NCI-H1436 (cell line): ENCODE results near the gene NDUFB3.
A peak's percentile ranks its signal among the peaks of the same experiment; 100 is the strongest.
"Not testable (repeated sequence)": the region's sequence is repeated elsewhere in the genome, so short reads cannot be mapped to it uniquely, and the experiment has no call there.

Source experiments
- DNase-seq: peaks from one replicate; lab custom pipeline; 2025; lab: John Stamatoyannopoulos, UW

The NDUFB3 gene

DNA sequence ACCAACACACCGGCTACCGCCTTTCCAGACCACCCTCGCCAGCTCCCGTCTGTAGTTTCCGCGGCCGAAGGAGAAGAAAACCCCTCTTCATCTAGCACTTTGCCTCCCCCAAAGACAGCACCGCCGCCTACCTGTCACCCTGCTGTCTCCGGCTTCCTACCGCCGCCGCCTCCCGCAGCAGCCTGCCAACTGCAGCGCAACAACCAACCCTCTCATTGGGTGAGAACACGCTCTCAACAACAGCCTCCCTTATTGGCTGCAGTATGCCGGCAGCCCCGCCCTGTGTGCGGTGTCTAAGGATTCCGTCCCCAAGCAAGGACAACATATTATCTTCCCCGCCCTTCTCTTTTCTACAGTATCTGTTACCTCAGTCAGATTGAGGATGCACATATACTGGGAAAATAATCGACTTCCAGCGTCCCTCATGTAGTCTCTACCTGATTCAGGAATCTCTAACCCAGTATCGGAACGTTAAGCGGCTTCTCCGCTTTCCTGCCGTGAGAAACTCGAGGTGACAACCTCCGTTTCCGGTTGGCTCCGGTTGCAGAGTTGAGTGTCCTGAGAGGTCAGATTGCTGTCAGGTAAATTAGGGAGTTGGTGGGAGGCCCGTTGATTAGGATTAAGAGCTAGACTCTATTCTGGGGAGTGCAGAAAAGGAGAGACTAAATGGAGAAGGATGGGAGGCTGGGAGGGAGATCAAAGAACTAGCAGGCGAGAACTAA, at the start of gene NDUFB3, which contains the start of gene HYCC2:
TSS of gene NDUFB3 (plus strand) at position 523 of the 722 bp plus-strand sequence. CDS start 6,882 bp downstream, outside the sequence.
TSS of gene HYCC2 (minus strand) at position 193 of the 722 bp plus-strand sequence. CDS start 47,662 bp downstream, outside the sequence.
- DNase-seq: peak; percentile 90

DNA sequence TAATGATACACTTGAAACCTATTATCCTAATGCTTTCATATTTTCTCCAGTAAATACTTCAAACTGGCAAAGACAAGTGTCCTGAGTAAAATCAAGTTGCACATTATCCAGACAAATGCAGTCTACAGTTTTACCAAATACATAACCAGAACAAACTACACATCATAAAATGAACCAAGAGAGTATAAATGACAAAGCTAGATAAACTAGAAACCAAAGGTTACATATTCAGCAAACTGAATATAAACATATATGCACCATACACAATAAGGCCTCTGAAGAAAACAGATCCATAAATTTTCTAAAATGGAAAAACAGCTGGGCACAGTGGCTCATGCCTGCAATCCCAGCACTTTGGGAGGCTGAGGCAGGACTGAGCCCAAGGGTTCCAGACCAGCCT, 47.3 kb upstream of the NDUFB3 start:
- DNase-seq: no peak

DNA sequence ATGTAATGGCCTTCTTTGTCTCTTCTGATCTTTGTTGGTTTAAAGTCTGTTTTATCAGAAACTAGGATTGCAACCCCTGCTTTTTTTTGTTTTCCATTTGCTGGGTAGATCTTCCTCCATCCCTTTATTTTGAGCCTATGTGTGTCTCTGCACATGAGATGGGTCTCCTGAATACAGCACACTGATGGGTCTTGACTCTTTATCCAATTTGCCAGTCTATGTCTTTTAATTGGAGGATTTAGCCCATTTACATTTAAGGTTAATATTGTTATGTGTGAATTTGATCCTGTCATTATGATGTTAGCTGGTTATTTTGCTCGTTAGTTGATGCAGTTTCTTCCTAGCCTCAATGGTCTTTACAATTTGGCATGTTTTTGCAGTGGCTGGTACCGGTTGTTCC, 37.4 kb upstream of the NDUFB3 start:
- DNase-seq: not testable (repeated sequence)

DNA sequence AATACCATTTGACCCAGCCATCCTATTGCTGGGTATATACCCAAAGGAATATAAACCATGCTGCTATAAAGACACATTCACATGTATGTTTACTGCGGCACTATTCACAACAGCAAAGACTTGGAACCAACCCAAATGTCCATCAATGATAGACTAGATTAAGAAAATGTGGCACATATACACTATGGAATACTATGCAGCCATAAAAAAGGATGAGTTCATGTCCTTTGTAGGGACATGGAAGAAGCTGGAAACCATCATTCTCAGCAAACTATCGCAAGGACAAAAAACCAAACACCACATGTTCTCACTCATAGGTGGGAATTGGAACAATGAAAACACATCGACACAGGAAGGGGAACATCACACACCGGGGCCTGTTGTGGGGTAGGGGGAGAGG, 33.4 kb upstream of the NDUFB3 start:
- DNase-seq: not testable (repeated sequence)

DNA sequence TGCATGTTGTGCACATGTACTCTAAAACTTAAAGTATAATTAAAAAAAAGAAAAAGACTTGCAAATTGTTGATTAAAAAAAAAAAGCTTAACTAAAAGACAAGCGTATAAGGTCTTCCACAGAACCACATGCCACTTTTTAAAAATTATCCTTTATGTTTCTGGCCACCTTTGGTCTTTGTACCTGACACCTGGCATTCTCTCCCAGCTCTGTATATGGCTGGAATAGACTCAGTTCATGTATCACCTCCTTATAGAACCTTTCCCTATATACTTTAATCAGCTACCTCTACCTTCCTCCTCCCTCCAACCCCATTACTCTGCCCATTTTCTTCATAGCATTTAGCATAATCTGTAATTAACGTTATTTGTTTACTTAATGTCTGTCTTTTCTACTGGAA, 32.9 kb upstream of the NDUFB3 start:
- no peak for DNase-seq

DNA sequence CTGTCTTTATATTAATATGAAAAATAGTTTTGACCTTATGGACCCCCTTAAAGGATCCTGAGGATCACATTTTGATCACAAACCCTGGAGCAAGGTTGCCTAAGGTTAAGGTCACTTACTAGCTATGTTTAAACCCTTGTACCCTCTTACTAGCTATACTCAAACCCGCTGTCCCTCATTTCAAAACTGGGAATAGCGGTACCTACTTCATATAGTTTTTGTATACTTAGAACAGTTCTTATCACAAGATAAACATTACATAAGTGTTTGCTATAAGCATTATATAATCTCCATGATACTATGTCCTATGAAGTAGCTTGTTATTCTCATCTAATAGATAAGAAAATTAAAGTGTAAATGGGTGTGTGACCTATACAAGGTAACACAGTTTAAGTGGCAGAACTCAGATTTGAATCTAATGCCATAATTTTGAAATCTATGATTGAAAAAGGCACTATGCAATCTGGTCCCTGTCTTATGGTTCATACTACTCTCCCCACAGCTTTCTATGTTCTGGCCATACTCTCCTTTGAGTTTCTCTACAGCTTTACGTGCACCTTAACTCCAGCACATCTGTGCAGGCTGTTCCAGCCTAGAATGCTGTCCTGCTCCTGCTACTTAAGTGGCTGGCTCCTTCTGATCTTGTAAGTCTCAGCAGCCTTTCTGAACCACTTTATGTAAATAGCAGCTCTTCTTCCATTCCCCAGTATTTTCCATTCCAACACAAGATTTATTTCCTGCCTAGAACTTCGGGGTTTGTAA, 30.8 kb upstream of the NDUFB3 start:
- DNase-seq: no peak

DNA sequence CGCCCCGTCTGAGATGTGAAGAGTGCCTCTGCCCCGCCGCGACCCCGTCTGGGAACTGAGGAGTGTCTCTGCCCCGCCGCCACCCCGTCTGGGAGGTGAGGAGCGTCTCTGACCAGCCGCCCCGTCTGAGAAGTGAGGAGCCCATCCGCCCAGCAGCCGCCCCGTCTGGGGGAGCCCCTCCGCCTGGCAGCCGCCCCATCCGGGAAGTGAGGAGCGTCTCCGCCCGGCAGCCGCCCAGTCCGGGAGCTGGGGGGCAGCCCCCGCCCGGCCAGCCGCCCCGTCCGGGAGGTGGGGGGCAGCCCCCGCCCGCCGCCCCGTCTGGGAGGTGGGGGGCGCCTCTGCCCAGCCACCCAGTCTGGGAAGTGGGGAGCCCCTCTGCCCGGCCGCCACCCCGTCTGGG, 29.4 kb upstream of the NDUFB3 start:
- not testable (repeated sequence) for DNase-seq

DNA sequence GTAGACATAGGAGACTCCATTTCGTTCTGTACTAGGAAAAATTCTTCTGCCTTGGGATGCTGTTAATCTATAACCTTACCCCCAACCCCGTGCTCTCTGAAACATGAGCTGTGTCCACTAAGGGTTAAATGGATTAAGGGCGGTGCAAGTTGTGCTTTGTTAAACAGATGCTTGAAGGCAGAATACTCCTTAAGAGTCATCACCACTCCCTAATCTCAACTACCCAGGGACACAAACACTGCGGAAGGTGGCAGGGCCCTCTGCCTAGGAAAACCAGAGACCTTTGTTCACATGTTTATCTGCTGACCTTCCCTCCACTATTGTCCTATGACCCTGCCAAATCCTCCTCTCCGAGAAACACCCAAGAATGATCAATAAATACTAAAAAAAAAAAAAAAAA, 28.8 kb upstream of the NDUFB3 start:
- DNase-seq: not testable (repeated sequence)

DNA sequence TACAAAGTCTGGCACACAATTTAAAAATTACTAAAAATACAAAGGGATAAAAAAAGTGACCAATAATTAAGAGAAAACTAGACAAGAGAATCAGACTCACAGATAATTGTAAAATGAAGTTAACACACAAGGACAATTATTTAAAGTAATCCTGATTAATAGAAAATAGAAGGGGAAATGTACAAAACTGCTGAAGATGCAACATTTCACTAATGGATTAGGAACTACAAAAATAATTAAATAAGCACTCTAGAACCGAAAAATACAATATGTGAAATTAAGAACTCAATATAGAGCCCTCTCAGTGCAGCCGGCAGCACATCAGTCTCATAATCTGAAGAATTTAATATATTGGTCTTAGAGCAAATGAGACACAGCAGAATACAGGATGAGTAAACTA, 24.9 kb upstream of the NDUFB3 start:
- no peak for DNase-seq

DNA sequence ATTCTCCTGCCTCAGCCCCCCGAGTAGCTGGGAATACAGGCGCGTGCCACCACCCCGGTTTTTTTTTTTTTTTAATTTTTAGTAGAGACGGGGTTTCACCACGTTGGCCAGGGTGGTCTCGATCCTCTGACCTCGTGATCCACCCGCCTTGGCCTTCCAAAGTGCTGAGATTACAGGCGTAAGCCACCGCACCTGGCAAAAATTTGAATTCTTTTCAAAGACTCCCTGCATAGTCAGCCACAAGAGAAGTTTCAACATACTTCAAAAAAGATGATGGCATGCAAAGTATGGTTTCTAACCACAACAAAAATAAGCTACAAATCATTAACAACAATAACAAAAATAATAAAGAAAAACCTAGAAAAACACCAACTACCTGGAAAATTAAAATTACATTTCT, 22.3 kb upstream of the NDUFB3 start:
- DNase-seq: no peak

DNA sequence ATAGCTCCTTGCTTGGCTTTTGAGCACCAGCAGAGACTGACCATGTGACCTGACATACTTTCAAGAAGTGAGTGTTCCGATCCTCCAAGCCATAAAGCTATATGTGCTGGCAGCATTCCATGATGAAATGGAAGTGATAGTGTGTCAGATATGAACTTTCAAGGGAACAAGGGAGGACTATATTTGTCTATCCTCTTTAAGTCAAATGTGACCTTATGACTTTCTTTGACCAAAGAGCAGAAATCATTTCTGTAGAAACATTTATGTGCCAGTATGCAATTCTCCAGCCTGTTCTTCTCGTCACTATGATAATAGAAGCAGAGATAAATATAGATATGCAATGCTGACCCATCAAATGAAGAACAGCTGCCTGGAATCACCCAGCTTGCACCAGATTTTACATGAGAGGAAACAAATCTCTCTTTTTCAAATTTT, 14.7 kb upstream of the NDUFB3 start:
- no peak for DNase-seq

DNA sequence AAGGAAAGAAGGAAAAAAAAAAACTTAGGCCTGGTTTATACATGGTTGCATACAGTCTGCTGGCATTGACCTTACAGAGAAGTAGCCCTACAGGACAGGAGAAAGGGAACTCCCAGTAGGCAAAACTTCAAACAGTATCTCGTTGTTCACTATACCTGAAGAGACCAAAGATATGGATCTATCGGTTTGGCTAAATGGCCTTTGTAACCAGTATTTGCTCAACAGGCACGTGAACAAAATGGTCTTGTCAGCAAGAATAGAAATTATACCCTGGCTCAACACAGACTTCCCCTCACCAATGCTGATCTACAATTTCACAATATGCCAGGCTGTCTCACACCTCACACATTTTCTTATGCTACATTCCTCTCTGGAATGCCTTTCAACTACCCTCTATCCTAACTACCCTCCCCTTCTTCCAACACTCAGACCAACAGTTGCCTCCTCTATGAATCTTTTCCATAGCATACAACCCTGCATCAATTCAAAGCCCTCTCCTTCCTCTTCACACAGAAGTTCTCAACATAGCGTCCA, 14.0 kb upstream of the NDUFB3 start:
- DNase-seq: no peak

DNA sequence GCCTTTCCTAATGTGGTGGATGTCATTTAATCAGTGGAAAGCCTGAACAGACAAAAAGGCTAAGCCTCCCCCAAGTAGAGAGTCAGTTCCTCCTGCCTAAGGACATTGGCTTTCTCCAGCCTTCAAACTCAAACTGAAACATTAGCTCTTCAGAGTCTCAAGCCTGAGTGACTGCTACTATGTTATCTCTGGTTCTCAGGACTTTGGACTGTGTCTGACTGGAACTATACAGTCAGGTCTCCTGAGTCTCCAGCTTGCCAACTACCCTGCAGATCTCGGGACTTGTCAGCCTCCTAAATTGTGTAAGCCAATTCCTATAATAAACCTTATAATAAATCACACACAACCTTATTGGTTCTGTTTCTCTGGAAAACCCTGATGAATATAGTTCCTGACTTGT, 12.9 kb upstream of the NDUFB3 start:
- DNase-seq: no peak

DNA sequence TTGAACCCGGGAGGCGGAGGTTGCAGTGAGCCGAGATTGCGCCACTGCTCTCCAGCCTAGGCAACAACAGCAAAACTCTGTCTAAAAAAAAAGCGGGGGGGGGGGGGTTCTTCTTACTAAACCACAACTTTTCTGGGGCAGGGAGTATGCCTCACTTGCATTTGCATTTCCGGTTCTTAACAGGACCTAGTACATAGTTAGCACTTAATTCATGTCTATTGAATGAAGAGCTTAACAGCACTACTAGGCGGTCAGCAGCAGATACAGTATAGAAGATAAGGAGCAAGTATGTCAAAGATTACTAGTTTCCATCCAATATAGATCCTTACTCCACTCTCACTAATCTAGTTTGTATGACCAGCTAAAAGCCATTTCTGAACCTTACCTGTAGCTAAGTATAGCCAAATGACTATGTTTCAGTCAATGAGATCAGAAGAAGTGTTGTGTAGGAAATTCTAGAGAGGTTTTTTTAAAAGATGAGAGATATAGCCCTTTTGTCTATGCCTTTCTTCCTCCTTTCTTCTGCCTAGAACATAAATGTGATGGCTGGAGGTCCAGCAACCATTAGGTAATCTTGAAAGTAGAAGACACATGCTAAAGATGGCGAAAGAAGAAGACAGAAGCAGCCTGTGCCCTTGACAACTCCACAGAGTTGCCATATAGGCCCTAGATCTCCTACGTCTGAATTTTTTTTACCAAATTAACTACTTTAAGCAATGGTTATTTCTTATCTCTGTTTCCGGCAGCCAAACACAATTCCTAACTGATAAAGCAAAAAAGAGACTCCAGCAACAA, 11.6 kb upstream of the NDUFB3 start:
- DNase-seq: no peak

DNA sequence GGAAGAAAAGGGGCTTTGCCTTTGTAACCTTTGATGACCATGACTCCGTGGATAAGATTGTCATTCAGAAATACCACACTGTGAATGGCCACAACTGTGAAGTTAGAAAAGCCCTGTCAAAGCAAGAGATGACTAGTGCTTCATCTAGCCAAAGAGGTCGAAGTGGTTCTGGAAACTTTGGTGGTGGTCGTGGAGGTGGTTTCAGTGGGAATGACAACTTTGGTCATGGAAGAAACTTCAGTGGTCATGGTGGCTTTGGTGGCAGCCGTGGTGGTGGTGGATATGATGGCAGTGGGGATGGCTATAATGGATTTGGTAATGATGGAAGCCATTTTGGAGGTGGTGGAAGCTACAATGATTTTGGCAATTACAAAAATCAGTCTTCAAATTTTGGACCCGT, 8.3 kb upstream of the NDUFB3 start:
- DNase-seq: not testable (repeated sequence)

DNA sequence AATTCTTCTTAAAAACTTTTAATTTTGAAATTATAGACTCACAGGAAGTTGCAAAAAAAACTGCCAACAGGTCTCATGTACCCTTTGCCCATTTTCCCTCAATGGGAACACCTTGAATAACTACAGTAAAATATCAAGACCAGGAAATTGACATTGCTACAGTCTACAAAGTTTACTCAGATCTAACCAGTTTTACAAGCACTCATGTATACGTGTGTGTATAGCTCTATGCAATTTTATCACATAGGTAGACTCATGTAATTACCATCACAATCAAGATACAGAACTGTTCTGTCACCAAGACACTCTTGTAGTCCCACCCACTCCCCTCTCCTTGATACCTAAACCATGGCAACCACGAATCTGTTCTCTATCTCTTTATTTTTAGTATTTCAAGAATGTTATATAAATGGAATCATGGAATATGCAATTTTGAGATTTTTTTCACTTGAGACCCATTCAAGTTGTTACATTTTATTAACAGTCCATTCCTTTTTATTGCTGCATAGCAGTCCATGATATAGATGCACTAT, 6.9 kb upstream of the NDUFB3 start:
- DNase-seq: no peak

DNA sequence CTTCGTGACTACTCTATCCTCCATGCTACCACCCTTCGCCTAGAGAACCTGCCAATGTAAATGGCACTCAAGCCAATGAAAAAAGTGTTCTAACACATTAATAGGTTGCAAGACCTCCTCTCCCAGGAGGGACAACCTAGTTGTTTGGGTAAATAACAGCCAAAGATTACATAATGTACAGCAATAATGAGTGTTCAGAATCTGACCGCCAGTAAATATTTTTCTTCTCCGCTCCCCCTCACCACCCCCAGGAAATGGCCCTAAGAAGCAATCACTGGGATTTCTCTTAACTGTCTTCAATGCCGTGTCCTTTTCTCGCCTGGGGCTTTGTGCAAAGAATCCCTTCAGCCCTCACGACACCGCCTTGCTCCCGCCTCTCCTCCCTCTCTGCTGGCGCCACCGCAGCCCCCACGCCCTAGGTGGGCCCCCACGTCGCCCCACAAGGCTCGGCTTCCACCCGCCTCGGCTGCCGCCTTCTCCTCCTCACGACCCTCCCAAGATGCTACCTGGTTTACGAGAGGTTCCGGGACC, 788 bp upstream of the NDUFB3 start:
- DNase-seq: no peak

DNA sequence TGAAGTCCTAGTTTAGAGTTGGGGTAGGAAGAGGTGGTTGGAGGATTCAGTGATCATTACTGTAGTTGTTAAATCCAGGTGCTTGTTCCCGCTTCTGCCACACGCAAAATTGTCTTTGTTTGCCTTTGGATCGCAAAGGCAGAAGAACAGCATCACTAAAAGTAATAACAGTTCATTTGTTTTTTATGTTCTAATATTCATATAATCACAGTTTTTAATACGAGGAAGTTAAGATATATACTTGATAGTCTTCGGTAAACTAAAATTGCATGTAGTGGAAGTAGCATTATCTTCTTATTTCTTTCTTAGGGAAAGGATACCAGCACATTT, 365 bp downstream of the NDUFB3 start:
- DNase-seq: no peak

DNA sequence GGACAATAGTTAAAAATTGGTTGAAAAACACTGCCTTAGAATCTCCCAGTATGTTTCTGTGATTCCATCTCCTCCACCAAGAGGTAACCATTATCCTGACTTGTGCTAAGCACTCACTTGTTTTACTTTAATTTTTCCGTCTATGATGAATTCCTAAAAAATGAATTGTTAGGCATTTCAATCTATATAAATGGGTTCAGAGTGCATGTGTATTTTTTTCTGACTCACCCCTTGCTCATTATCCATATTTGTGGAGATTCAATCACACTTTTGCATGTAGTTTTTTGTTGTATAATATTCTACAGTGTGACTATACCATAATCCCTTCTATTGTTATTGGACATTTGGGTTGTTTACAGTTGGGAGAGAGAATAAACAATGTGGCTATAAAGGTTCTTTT, 1.3 kb downstream of the NDUFB3 start:
- no peak for DNase-seq

DNA sequence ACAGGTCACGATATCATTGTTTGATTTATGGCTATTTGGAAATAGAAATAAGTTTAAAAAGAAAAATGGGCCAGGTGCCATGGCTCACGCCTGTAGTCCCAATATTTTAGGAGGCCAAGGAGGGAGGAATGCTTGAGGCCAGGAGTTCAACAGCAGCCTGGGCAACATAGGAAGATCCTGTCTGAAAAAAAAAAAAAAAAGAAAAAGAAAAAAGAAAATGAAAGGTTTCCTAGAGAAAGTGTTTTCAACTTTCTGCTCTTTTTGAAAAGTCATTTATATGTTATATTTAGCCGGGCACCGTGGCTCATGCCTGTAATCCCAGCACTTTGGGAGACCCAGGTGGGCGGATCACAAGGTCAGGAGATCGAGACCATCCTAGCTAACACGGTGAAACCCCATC, 3.2 kb downstream of the NDUFB3 start:
- DNase-seq: no peak

DNA sequence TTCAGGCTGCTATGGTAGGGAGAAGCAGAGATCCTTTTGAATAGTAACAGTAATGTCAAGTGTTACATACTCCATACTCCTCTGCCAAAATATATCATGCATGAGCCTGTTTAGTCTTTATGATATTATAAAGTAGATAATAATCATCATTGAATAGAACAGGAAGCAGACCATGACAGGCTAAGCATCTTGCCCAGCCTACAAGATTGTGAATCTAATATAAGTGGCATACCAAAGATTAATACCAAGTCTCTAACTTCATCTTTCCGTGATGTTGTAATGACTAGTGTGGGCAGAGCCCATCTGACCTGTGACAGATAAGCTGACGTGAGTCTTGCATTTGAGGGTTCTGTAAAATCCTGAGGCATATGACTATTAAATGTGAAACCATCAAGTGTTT, 13.1 kb downstream of the NDUFB3 start:
- DNase-seq: no peak

DNA sequence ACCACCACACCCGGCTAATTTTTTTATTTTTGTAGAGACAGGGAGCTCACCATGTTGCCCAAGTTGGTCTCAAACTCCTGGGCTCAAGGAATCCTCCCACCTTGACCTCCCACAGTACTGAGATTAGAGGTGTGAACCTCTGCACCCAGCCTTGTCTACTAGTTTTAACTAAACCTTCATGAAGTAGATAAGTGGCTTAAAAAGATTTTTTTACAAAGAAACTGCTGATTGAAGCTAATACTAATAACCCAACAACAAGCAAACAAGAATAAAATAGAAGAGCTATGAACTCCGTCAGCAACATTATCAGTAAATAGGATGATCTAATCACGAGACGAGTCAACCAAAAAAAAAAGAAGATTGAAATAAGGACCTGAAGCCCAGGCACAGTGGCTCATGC, 18.8 kb downstream of the NDUFB3 start:
- no peak for DNase-seq
